ENCODE measurements around the gene STRN3.

DNA sequence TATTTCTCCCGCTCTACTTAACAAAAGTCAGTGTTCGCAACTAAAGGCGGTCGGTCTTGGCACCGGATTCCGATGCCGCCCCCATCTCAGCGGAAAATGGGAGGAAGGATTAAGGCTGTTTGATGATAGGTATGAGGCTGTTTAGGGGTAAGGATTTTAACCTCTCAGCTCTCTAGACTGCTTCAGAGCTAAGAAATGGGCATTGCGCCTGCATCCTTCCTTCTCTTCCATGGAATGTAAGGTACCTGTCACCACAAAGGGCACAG is 150.5 kb downstream of the STRN3 start:
- TF ChIP-seq CTCF (IDR thresholded peaks at IDR 0.05; ENCODE audit: poor library complexity) (no peak), EZH2 (IDR thresholded peaks at IDR 0.05; ENCODE audit: borderline replicate concordance) (no peak)
